ENCODE data around the gene RBM47.

- TF ChIP-seq EZH2 (IDR thresholded peaks at IDR 0.05; ENCODE audit: borderline replicate concordance, low read depth, low read length, poor library complexity, severe bottlenecking) (no peak), CTCF (conservative IDR thresholded peaks at IDR 0.05; ENCODE audit: low read depth, low read length) (no peak)
Measured at GRCh38 chr4:40547789-40548132, 81.9 kb downstream of the RBM47 start.
